GM12878 (cell line): Measurements from ENCODE around the gene NTF4.

Experiments used
- DPF2 ChIP-seq: fragments of 450-650 bp; IDR thresholded peaks from 2 replicates; pipeline ENCODE4 v1.6.1; 2017; ENCODE audit warnings: mild to moderate bottlenecking
- EP300 ChIP-seq, 2 experiments: fragments of 150-350 bp in 1 of 2; IDR thresholded peaks; 2 replicates each; pipeline ENCODE4 v1.6.1; 2011 to 2012; ENCODE audit warnings: low read depth in 2 of 2, low read length in 2 of 2, borderline replicate concordance in 1 of 2, improper control_type of control experiment in 1 of 2, inconsistent platforms in 1 of 2; ENCODE audit not compliant: control insufficient read depth in 1 of 2
- GABPA ChIP-seq: IDR thresholded peaks from 2 replicates; pipeline ENCODE4 v1.6.1; 2014; ENCODE audit warnings: antibody characterized with exemption, low read depth, mild to moderate bottlenecking, inconsistent platforms
- JUND ChIP-seq: IDR thresholded peaks from 2 replicates; pipeline ENCODE4 v1.6.1; 2012; ENCODE audit warnings: low read depth, mild to moderate bottlenecking, low read length, improper control_type of control experiment, moderate library complexity
- POLR2AphosphoS5 ChIP-seq: IDR thresholded peaks from 2 replicates; pipeline ENCODE4 v1.6.1; 2011; ENCODE audit warnings: mild to moderate bottlenecking, low read length, inconsistent platforms
- SMC3 ChIP-seq: IDR thresholded peaks from 2 replicates; pipeline ENCODE4 v1.6.1; 2011; ENCODE audit warnings: low read length, improper control_type of control experiment, borderline replicate concordance
- TAF1 ChIP-seq: IDR thresholded peaks from 2 replicates; pipeline ENCODE4 v1.6.1; 2011; ENCODE audit warnings: mild to moderate bottlenecking, low read depth, low read length, borderline replicate concordance
- YY1 ChIP-seq: IDR thresholded peaks from 2 replicates; pipeline ENCODE4 v1.6.1; 2011; ENCODE audit warnings: low read depth, mild to moderate bottlenecking, low read length
- TF ChIP-seq, protein P1 (sequence below): fragments of 450-650 bp; formaldehyde crosslinking; IDR thresholded peaks from 2 replicates; pipeline ENCODE4 v1.5.0; 2022; ENCODE audit warnings: mild to moderate bottlenecking, missing genetic modification characterization
- TF ChIP-seq, protein P2 (sequence below), 3 experiments: IDR thresholded peaks in 2 of 3; conservative IDR thresholded peaks in 1 of 3; 2 replicates each; pipeline ENCODE4 v1.5.1; 2011; ENCODE audit warnings: low read depth in 3 of 3, low read length in 3 of 3, mild to moderate bottlenecking in 3 of 3, control low read depth in 2 of 3, moderate library complexity in 2 of 3, inconsistent platforms in 1 of 3, mixed read lengths in 1 of 3; ENCODE audit not compliant: control insufficient read depth in 2 of 3, insufficient read depth in 1 of 3; ENCODE audit errors: extremely low read depth in 1 of 3
- TF ChIP-seq, protein P3 (sequence below): IDR thresholded peaks from 2 replicates; pipeline ENCODE4 v1.6.1; 2011; ENCODE audit warnings: mild to moderate bottlenecking, low read depth, low read length, moderate library complexity; ENCODE audit not compliant: insufficient replicate concordance

DNA sequence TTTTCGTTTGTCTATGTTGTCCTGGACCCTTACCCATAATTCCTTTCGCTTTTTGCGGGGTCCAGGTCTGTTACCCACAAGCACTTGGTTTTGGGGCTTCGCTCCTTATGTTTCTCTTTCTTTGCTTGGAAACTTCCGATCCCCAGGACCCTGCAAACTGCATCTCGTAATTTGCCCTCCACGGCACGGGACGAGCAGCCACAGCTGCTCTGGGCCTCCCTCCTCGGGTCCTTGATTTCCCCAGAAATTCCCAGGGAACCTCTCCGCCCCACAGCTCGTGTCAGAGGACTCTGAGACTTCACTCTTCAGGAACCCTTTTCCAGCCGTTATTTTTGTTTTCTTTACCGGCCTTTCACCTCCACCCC lies 21.2 kb upstream of the NTF4 start:
- no peak for TF ChIP-seq DPF2
- no peak for TF ChIP-seq YY1
- no peak for TF ChIP-seq TAF1
- TF ChIP-seq, protein P1, sequence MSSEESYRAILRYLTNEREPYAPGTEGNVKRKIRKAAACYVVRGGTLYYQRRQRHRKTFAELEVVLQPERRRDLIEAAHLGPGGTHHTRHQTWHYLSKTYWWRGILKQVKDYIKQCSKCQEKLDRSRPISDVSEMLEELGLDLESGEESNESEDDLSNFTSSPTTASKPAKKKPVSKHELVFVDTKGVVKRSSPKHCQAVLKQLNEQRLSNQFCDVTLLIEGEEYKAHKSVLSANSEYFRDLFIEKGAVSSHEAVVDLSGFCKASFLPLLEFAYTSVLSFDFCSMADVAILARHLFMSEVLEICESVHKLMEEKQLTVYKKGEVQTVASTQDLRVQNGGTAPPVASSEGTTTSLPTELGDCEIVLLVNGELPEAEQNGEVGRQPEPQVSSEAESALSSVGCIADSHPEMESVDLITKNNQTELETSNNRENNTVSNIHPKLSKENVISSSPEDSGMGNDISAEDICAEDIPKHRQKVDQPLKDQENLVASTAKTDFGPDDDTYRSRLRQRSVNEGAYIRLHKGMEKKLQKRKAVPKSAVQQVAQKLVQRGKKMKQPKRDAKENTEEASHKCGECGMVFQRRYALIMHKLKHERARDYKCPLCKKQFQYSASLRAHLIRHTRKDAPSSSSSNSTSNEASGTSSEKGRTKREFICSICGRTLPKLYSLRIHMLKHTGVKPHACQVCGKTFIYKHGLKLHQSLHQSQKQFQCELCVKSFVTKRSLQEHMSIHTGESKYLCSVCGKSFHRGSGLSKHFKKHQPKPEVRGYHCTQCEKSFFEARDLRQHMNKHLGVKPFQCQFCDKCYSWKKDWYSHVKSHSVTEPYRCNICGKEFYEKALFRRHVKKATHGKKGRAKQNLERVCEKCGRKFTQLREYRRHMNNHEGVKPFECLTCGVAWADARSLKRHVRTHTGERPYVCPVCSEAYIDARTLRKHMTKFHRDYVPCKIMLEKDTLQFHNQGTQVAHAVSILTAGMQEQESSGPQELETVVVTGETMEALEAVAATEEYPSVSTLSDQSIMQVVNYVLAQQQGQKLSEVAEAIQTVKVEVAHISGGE (CRISPR knock-in tag), result no peak
- TF ChIP-seq, protein P2, sequence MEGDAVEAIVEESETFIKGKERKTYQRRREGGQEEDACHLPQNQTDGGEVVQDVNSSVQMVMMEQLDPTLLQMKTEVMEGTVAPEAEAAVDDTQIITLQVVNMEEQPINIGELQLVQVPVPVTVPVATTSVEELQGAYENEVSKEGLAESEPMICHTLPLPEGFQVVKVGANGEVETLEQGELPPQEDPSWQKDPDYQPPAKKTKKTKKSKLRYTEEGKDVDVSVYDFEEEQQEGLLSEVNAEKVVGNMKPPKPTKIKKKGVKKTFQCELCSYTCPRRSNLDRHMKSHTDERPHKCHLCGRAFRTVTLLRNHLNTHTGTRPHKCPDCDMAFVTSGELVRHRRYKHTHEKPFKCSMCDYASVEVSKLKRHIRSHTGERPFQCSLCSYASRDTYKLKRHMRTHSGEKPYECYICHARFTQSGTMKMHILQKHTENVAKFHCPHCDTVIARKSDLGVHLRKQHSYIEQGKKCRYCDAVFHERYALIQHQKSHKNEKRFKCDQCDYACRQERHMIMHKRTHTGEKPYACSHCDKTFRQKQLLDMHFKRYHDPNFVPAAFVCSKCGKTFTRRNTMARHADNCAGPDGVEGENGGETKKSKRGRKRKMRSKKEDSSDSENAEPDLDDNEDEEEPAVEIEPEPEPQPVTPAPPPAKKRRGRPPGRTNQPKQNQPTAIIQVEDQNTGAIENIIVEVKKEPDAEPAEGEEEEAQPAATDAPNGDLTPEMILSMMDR (IDR thresholded peaks at IDR 0.05 in 2 of 3, conservative IDR thresholded peaks at IDR 0.05 in 1 of 3; ENCODE audit: control insufficient read depth in 2 of 3, extremely low read depth in 1 of 3, insufficient read depth in 1 of 3, low read depth in 3 of 3, low read length in 3 of 3), result no peak
- TF ChIP-seq SMC3, result no peak
- TF ChIP-seq, protein P3, sequence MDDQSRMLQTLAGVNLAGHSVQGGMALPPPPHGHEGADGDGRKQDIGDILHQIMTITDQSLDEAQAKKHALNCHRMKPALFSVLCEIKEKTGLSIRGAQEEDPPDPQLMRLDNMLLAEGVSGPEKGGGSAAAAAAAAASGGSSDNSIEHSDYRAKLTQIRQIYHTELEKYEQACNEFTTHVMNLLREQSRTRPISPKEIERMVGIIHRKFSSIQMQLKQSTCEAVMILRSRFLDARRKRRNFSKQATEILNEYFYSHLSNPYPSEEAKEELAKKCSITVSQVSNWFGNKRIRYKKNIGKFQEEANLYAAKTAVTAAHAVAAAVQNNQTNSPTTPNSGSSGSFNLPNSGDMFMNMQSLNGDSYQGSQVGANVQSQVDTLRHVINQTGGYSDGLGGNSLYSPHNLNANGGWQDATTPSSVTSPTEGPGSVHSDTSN, result no peak
- no peak for TF ChIP-seq EP300 (IDR thresholded peaks at IDR 0.05; ENCODE audit: borderline replicate concordance in 1 of 2, control insufficient read depth in 1 of 2, low read depth in 2 of 2, low read length in 2 of 2)
- TF ChIP-seq GABPA, result no peak
- TF ChIP-seq POLR2AphosphoS5, result no peak
- no peak for TF ChIP-seq JUND
